C4-2B (cell line): Measurements from ENCODE around the gene YARS1.

Source experiments
- H3K27ac ChIP-seq: fragments of 450-650 bp; 2 replicates; pipeline ENCODE4 v1.5.1; 2017
- CTCF ChIP-seq: fragments of 450-650 bp; conservative IDR thresholded peaks from 2 replicates; pipeline ENCODE4 v1.5.1; 2017; ENCODE audit warnings: mild to moderate bottlenecking
- ZFX ChIP-seq: fragments of 450-650 bp; IDR thresholded peaks from 2 replicates; pipeline ENCODE4 v1.6.1; 2017

The YARS1 gene

GRCh38 chr1:32774950-32775634, 42.1 kb downstream of the YARS1 start:
- no peak for TF ChIP-seq CTCF
- TF ChIP-seq ZFX: no peak
- H3K27ac ChIP-seq: no peak overlapping the region

- no peak overlapping the region for H3K27ac ChIP-seq
- TF ChIP-seq CTCF: no peak
- no peak for TF ChIP-seq ZFX
These were observed 42.7 kb downstream of the YARS1 start for GRCh38 chr1:32774464-32774808.

- H3K27ac ChIP-seq: no peak overlapping the region; the same call in 1 of the 2 replicates
These were observed 43.2 kb downstream of the YARS1 start for GRCh38 chr1:32773764-32774463.

GRCh38 chr1:32773018-32773763, 44.0 kb downstream of the YARS1 start:
- H3K27ac ChIP-seq: peak overlapping the region; percentile 2; the same call in 1 of the 2 replicates
- TF ChIP-seq ZFX (no peak), CTCF (peak; percentile 95)

More at GRCh38 chr1:32773764-32774463, 43.2 kb downstream of the YARS1 start:
- TF ChIP-seq ZFX (no peak), CTCF (no peak)

- no peak for TF ChIP-seq CTCF
- no peak for TF ChIP-seq ZFX
These were observed 44.7 kb downstream of the YARS1 start for GRCh38 chr1:32772281-32773017.

GRCh38 chr1:32771561-32772280, 45.4 kb downstream of the YARS1 start:
- H3K27ac ChIP-seq: no peak overlapping the region
- TF ChIP-seq CTCF (no peak), ZFX (no peak)

More at GRCh38 chr1:32772281-32773017, 44.7 kb downstream of the YARS1 start:
- H3K27ac ChIP-seq: peak overlapping the region; percentile 2; the same call in 1 of the 2 replicates
